T-helper 17 cell (primary cell): Measurements from ENCODE around the gene HNRNPD. TPM values are rescaled to one million over a fixed set of nuclear protein-coding genes. Genes with fewer than 3 reads are reported as not detected.
A peak's percentile ranks its signal among the peaks of the same experiment; 100 is the strongest.
"Not testable (repeated sequence)": the region's sequence is repeated elsewhere in the genome, so short reads cannot be mapped to it uniquely, and the experiment has no call there.

Experiments
- ATAC-seq: fragments of 150-1000 bp; cut with Tn5 transposase; 2 replicates; pipeline ENCODE4 v1.10.0; 2021; ENCODE audit warnings: mild to moderate bottlenecking, moderate library complexity
- DNase-seq, 3 donors: peaks; one replicate each; pipeline versions ENCODE4 v3.0.0 to v3.0.0-alpha.2; 2020 to 2021
- H3K9me3 ChIP-seq: one replicate; pipeline ENCODE4 v1.7.0; 2013; ENCODE audit warnings: low read length, mild to moderate bottlenecking; ENCODE audit not compliant: control insufficient read depth, poor library complexity, severe bottlenecking
- H3K27ac Mint-ChIP-seq: one replicate; pipeline ENCODE4 v1.8.0; 2022; ENCODE audit warnings: mild to moderate bottlenecking, moderate library complexity, mixed read lengths
- H3K27me3 Mint-ChIP-seq: one replicate; pipeline ENCODE4 v1.8.0; 2022; ENCODE audit warnings: mixed read lengths
- H3K36me3 Mint-ChIP-seq: one replicate; pipeline ENCODE4 v1.8.0; 2022; ENCODE audit warnings: low read depth, mixed read lengths
- H3K4me1 Mint-ChIP-seq: one replicate; pipeline ENCODE4 v1.8.0; 2022; ENCODE audit warnings: mild to moderate bottlenecking, mixed read lengths
- H3K4me3 Mint-ChIP-seq: one replicate; pipeline ENCODE4 v1.8.0; 2022; ENCODE audit warnings: mild to moderate bottlenecking, moderate library complexity, mixed read lengths
- total RNA-seq, 4 donors: library from RNA in 2 of 4; stranded (reverse) in 2 of 4; gene quantifications; one replicate each; pipeline ENCODE4 v1.2.3 and lab custom pipeline; 2022 to 2026

HNRNPD gene
- total RNA-seq, 2 donors from 2014 or later: 212 to 226 TPM

- Mint-ChIP-seq H3K36me3 (peaks cover 2% of the 10 kb centered on the region), H3K27ac (no peak overlapping the region)
- no peak for ATAC-seq
Observed at GRCh38 chr4:82388405-82388804, 14.6 kb upstream of the HNRNPD start.

GRCh38 chr4:82386312-82386711, 12.5 kb upstream of the HNRNPD start:
- not testable (repeated sequence) for H3K4me1 Mint-ChIP-seq, H3K4me3 Mint-ChIP-seq, DNase-seq, H3K36me3 Mint-ChIP-seq, ATAC-seq, H3K27me3 Mint-ChIP-seq, H3K9me3 ChIP-seq, H3K27ac Mint-ChIP-seq

More at GRCh38 chr4:82388405-82388804, 14.6 kb upstream of the HNRNPD start:
- Mint-ChIP-seq H3K27me3 (no peaks in the 10 kb centered on the region), H3K4me1 (peaks cover 4% of the 10 kb centered on the region), H3K4me3 (no peak overlapping the region)
- no peak for DNase-seq
- H3K9me3 ChIP-seq: no peaks in the 10 kb centered on the region

GRCh38 chr4:82382751-82383150, 9.0 kb upstream of the HNRNPD start:
- peaks cover 8% of the 10 kb centered on the region for H3K4me1 Mint-ChIP-seq
- H3K36me3 Mint-ChIP-seq: peaks cover 6% of the 10 kb centered on the region
- H3K9me3 ChIP-seq: no peaks in the 10 kb centered on the region
- H3K4me3 Mint-ChIP-seq: no peak overlapping the region
- H3K27me3 Mint-ChIP-seq: no peaks in the 10 kb centered on the region
- no peak for DNase-seq
- no peak overlapping the region for H3K27ac Mint-ChIP-seq
- ATAC-seq: no peak

GRCh38 chr4:82381661-82382296, 8.0 kb upstream of the HNRNPD start:
- H3K4me3 Mint-ChIP-seq: no peak overlapping the region
- H3K4me1 Mint-ChIP-seq: peaks cover 8% of the 10 kb centered on the region
- H3K9me3 ChIP-seq: no peaks in the 10 kb centered on the region
- no peak overlapping the region for H3K27ac Mint-ChIP-seq
- ATAC-seq (no peak), DNase-seq (no peak)
- H3K27me3 Mint-ChIP-seq: no peaks in the 10 kb centered on the region
- peaks cover 6% of the 10 kb centered on the region for H3K36me3 Mint-ChIP-seq

- Mint-ChIP-seq H3K4me3 (no peak overlapping the region), H3K36me3 (peaks cover 6% of the 10 kb centered on the region), H3K27me3 (no peaks in the 10 kb centered on the region), H3K27ac (no peak overlapping the region), H3K4me1 (peaks cover 12% of the 10 kb centered on the region)
- ATAC-seq: no peak
- no peaks in the 10 kb centered on the region for H3K9me3 ChIP-seq
- DNase-seq: no peak
Observed at GRCh38 chr4:82381235-82381634, 7.4 kb upstream of the HNRNPD start.

- peaks cover 15% of the 10 kb centered on the region for H3K4me1 Mint-ChIP-seq
- H3K9me3 ChIP-seq: no peaks in the 10 kb centered on the region
- no peak overlapping the region for H3K27ac Mint-ChIP-seq
- no peaks in the 10 kb centered on the region for H3K27me3 Mint-ChIP-seq
- no peak for DNase-seq
- H3K36me3 Mint-ChIP-seq: peaks cover 6% of the 10 kb centered on the region
- ATAC-seq: no peak
- H3K4me3 Mint-ChIP-seq: no peak overlapping the region
Observed at GRCh38 chr4:82380831-82381230, 7.0 kb upstream of the HNRNPD start.

GRCh38 chr4:82380344-82380743, 6.6 kb upstream of the HNRNPD start:
- Mint-ChIP-seq H3K4me1 (peaks cover 15% of the 10 kb centered on the region), H3K36me3 (peaks cover 6% of the 10 kb centered on the region), H3K4me3 (no peak overlapping the region), H3K27me3 (no peaks in the 10 kb centered on the region), H3K27ac (no peak overlapping the region)
- no peaks in the 10 kb centered on the region for H3K9me3 ChIP-seq
- no peak for ATAC-seq
- no peak for DNase-seq

GRCh38 chr4:82376109-82376508, 2.3 kb upstream of the HNRNPD start:
- ATAC-seq (no peak), DNase-seq (no peak)
- H3K27me3 Mint-ChIP-seq: no peaks in the 10 kb centered on the region
- peaks cover 14% of the 10 kb centered on the region for H3K36me3 Mint-ChIP-seq
- no peaks in the 10 kb centered on the region for H3K9me3 ChIP-seq
- H3K4me3 Mint-ChIP-seq: peak overlapping the region; percentile 25
- peaks cover 31% of the 10 kb centered on the region for H3K4me1 Mint-ChIP-seq
- peak overlapping the region; percentile 1 for H3K27ac Mint-ChIP-seq

- DNase-seq (no peak), ATAC-seq (peak; percentile 37)
- peaks cover 44% of the 10 kb centered on the region for H3K4me1 Mint-ChIP-seq
- no peaks in the 10 kb centered on the region for H3K27me3 Mint-ChIP-seq
- H3K36me3 Mint-ChIP-seq: peaks cover 10% of the 10 kb centered on the region
- peak overlapping the region; percentile 98 for H3K4me3 Mint-ChIP-seq
- peak overlapping the region; percentile 99 for H3K27ac Mint-ChIP-seq
- H3K9me3 ChIP-seq: no peaks in the 10 kb centered on the region
Observed at GRCh38 chr4:82373486-82373815, 340 bp downstream of the HNRNPD start.

GRCh38 chr4:82372517-82373485, 990 bp downstream of the HNRNPD start:
- Mint-ChIP-seq H3K4me1 (peaks cover 44% of the 10 kb centered on the region), H3K27me3 (no peaks in the 10 kb centered on the region), H3K27ac (peak overlapping the region; percentile 99), H3K36me3 (peaks cover 10% of the 10 kb centered on the region), H3K4me3 (peak overlapping the region; percentile 98)
- H3K9me3 ChIP-seq: no peaks in the 10 kb centered on the region
- ATAC-seq (peak; percentile 20), DNase-seq (peak; percentile 21 to 63 (median 60))

- peaks cover 51% of the 10 kb centered on the region for H3K4me1 Mint-ChIP-seq
- no peaks in the 10 kb centered on the region for H3K27me3 Mint-ChIP-seq
- H3K9me3 ChIP-seq: no peaks in the 10 kb centered on the region
- peak overlapping the region; percentile 98 for H3K4me3 Mint-ChIP-seq
- peak overlapping the region; percentile 99 for H3K27ac Mint-ChIP-seq
- DNase-seq (no peak), ATAC-seq (no peak)
- peaks cover 10% of the 10 kb centered on the region for H3K36me3 Mint-ChIP-seq
Observed at GRCh38 chr4:82371497-82371896, 2.3 kb downstream of the HNRNPD start.

- Mint-ChIP-seq H3K4me1 (peaks cover 54% of the 10 kb centered on the region), H3K27me3 (no peaks in the 10 kb centered on the region), H3K36me3 (peaks cover 2% of the 10 kb centered on the region), H3K27ac (peak overlapping the region; percentile 90), H3K4me3 (peak overlapping the region; percentile 57)
- DNase-seq: no peak
- peak; percentile 47 for ATAC-seq
- no peaks in the 10 kb centered on the region for H3K9me3 ChIP-seq
Observed at GRCh38 chr4:82367438-82368097, 6.2 kb downstream of the HNRNPD start.

GRCh38 chr4:82366431-82366830, 7.4 kb downstream of the HNRNPD start:
- DNase-seq, H3K27me3 Mint-ChIP-seq, H3K4me3 Mint-ChIP-seq, H3K36me3 Mint-ChIP-seq, ATAC-seq, H3K9me3 ChIP-seq: not testable (repeated sequence)
- peak overlapping the region; percentile 90 for H3K27ac Mint-ChIP-seq
- peaks cover 54% of the 10 kb centered on the region for H3K4me1 Mint-ChIP-seq
